ENCODE results near the gene TMEM141.

TMEM141 gene

GRCh38 chr9:136820971-136821825, 30.1 kb downstream of the TMEM141 start:
- H3K36me3 ChIP-seq (ENCODE audit: insufficient read depth, low read length), result peaks cover 28% of the 10 kb centered on the region
- H3K4me1 ChIP-seq (ENCODE audit: insufficient read depth, low read length), result no peaks in the 10 kb centered on the region
- no peaks in the 10 kb centered on the region for H3K27me3 ChIP-seq (ENCODE audit: insufficient read depth, low read length, poor library complexity)
- peaks cover 10% of the 10 kb centered on the region; the same call in 1 of the 2 replicates for H4K20me1 ChIP-seq (ENCODE audit: insufficient read depth, low read length)
- H3K79me2 ChIP-seq (ENCODE audit: insufficient read depth, low read length), result peaks cover 34% of the 10 kb centered on the region
- TF ChIP-seq CTCF (IDR thresholded peaks at IDR 0.05; ENCODE audit: borderline replicate concordance, extremely low read depth, low read length, poor library complexity, severe bottlenecking), result no peak
- no peak for TF ChIP-seq EZH2 (IDR thresholded peaks at IDR 0.05; ENCODE audit: borderline replicate concordance, low read depth, low read length, severe bottlenecking)
- ATAC-seq (ENCODE audit: insufficient read depth, low read depth) (no peak), DNase-seq (no peak)
- no peak overlapping the region for H3K4me3 ChIP-seq (ENCODE audit: low read depth in 1 of 2, low read length in 2 of 2)
- no peak overlapping the region for H2AFZ ChIP-seq (ENCODE audit: low read depth, low read length)
- no peak overlapping the region for H3K9ac ChIP-seq (ENCODE audit: low read depth, low read length)
- no peaks in the 10 kb centered on the region for H3K9me3 ChIP-seq (ENCODE audit: insufficient read depth, low read length, severe bottlenecking)
- H3K27ac ChIP-seq (ENCODE audit: low read length), result no peak overlapping the region
- H3K4me2 ChIP-seq (ENCODE audit: insufficient read depth, low read length), result no peak overlapping the region

- Histone ChIP-seq H4K20me1 (ENCODE audit: insufficient read depth, low read length) (peaks cover 10% of the 10 kb centered on the region; the same call in 1 of the 2 replicates), H3K9ac (ENCODE audit: low read depth, low read length) (no peak overlapping the region), H3K79me2 (ENCODE audit: insufficient read depth, low read length) (peaks cover 30% of the 10 kb centered on the region), H3K36me3 (ENCODE audit: insufficient read depth, low read length) (peaks cover 36% of the 10 kb centered on the region), H3K27ac (ENCODE audit: low read length) (no peak overlapping the region), H3K27me3 (ENCODE audit: insufficient read depth, low read length, poor library complexity) (no peaks in the 10 kb centered on the region), H3K4me1 (ENCODE audit: insufficient read depth, low read length) (no peaks in the 10 kb centered on the region), H2AFZ (ENCODE audit: low read depth, low read length) (no peak overlapping the region), H3K4me3 (ENCODE audit: low read depth in 1 of 2, low read length in 2 of 2) (no peak overlapping the region), H3K4me2 (ENCODE audit: insufficient read depth, low read length) (no peak overlapping the region), H3K9me3 (ENCODE audit: insufficient read depth, low read length, severe bottlenecking) (no peaks in the 10 kb centered on the region)
- DNase-seq (no peak), ATAC-seq (ENCODE audit: insufficient read depth, low read depth) (no peak)
- no peak for TF ChIP-seq EZH2 (IDR thresholded peaks at IDR 0.05; ENCODE audit: borderline replicate concordance, low read depth, low read length, severe bottlenecking)
- TF ChIP-seq CTCF (IDR thresholded peaks at IDR 0.05; ENCODE audit: borderline replicate concordance, extremely low read depth, low read length, poor library complexity, severe bottlenecking), result no peak
Measured at GRCh38 chr9:136821826-136822544, 30.8 kb downstream of the TMEM141 start.

- H3K9ac ChIP-seq (ENCODE audit: low read depth, low read length), result no peak overlapping the region
- TF ChIP-seq CTCF (IDR thresholded peaks at IDR 0.05; ENCODE audit: borderline replicate concordance, extremely low read depth, low read length, poor library complexity, severe bottlenecking), result no peak
- TF ChIP-seq EZH2 (IDR thresholded peaks at IDR 0.05; ENCODE audit: borderline replicate concordance, low read depth, low read length, severe bottlenecking), result no peak
- peaks cover 10% of the 10 kb centered on the region; the same call in 1 of the 2 replicates for H4K20me1 ChIP-seq (ENCODE audit: insufficient read depth, low read length)
- H3K27me3 ChIP-seq (ENCODE audit: insufficient read depth, low read length, poor library complexity), result no peaks in the 10 kb centered on the region
- peaks cover 50% of the 10 kb centered on the region for H3K36me3 ChIP-seq (ENCODE audit: insufficient read depth, low read length)
- no peak for DNase-seq
- ATAC-seq (ENCODE audit: insufficient read depth, low read depth), result no peak
- H3K79me2 ChIP-seq (ENCODE audit: insufficient read depth, low read length), result peaks cover 26% of the 10 kb centered on the region; the same call in 1 of the 2 replicates
- H3K27ac ChIP-seq (ENCODE audit: low read length), result no peak overlapping the region
- H3K4me3 ChIP-seq (ENCODE audit: low read depth in 1 of 2, low read length in 2 of 2), result no peak overlapping the region
- no peak overlapping the region for H3K4me2 ChIP-seq (ENCODE audit: insufficient read depth, low read length)
- H3K9me3 ChIP-seq (ENCODE audit: insufficient read depth, low read length, severe bottlenecking), result no peaks in the 10 kb centered on the region
- no peaks in the 10 kb centered on the region for H3K4me1 ChIP-seq (ENCODE audit: insufficient read depth, low read length)
- no peak overlapping the region for H2AFZ ChIP-seq (ENCODE audit: low read depth, low read length)
Measured at GRCh38 chr9:136823136-136824046, 32.2 kb downstream of the TMEM141 start.
